A673 (cell line): Measurements from ENCODE around the gene NECTIN1.

Source experiments
- CTCF ChIP-seq: fragments of 300-800, 200-600 bp; sonication (generic); conservative IDR thresholded peaks from 2 replicates; pipeline ENCODE4 v1.5.1; 2017; ENCODE audit warnings: low read depth, mild to moderate bottlenecking, antibody characterized with exemption, low read length, moderate library complexity, mixed read lengths
- EZH2 ChIP-seq: fragments of 200-600 bp; sonication (generic); IDR thresholded peaks from 2 replicates; pipeline ENCODE4 v1.6.1; 2017; ENCODE audit warnings: borderline replicate concordance, low read depth, mild to moderate bottlenecking, mixed read lengths, antibody characterized with exemption, low read length; ENCODE audit not compliant: poor library complexity, severe bottlenecking

- TF ChIP-seq CTCF (no peak), EZH2 (no peak)
Measured at GRCh38 chr11:119772076-119772475, 43.1 kb upstream of the NECTIN1 start.
